Left forelimb (tissue), 1 donor: ENCODE measurements around the gene AASS.

ENCODE experiments used
- DNase-seq: peaks from one replicate; pipeline ENCODE4 v3.0.0-alpha.2; 2018; ENCODE audit warnings: low spot score

Gene AASS

DNA sequence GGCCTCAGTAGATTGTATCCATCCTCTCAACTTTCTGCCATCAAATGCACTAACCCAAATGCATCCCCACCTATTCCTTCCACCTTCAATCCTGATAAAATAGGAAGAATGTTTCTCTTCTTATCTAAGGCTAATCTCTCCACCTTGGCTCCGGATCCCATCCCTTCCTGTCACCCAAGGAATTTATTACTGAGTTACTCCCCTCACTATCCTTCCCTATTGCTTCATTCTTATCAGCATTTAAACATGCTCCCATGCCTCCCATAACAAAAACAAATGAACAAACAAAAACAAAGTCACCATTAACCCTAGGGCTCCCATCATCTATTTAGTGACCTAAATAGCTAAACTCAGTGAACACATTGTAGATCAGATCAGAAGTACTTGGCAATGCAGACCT is 25.3 kb downstream of the AASS start:
- DNase-seq = no peak

DNA sequence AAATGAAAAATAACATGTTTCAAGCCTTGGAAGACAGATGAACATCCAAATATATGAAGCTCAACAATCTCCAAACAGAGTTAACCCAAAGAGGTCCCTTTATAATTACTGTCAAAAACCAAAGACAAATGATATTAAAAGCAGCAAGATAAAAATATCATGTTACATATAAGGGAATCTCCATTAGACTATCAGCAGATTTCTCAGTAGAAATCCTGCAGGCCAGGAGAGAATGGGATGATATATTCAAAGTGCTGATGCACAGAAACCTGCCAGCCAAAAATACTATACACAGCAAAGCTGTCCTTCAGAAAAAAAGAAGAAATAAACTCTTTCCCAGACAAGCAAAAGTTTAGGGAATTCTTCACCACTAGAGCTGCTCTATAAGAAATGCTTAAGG is 41.0 kb downstream of the AASS start:
- DNase-seq = no peak

DNA sequence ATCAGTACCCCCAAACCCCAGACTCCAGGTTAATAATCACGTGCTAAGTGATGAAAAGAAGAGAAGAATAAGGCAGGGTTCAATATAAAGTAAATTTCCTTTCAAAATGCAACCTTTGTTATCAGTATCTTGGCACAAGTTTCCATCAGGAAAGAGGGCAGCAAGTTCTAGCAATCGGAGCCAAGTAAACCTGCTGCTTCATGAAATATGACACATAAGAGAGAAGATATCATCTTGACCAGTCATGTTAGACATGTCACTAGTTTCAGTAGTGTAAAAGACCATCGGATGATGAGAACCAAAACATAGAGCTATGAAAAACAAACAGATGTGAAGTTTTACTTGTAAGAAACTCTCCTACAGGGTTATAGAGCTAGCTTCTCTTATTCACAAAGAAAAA is 44.0 kb downstream of the AASS start:
- DNase-seq = no peak

DNA sequence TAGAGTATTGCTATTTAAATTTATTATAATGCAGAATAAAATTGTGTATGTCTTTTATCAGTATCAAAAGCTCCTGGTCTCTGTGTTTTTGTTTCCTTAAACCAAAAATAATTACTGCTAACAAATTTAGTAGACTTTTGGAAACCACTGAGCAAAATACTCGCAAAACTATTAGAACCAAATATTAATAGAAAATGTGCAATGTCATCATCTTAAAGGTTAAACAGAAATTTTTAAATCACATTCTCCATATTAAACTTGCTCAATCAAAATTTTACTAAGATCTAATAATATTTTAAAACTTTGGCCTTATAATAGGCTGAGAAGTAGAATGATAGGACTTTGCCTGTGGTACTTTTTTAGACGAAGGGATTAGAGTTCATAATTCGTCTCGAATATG is 48.4 kb downstream of the AASS start:
- DNase-seq = no peak

DNA sequence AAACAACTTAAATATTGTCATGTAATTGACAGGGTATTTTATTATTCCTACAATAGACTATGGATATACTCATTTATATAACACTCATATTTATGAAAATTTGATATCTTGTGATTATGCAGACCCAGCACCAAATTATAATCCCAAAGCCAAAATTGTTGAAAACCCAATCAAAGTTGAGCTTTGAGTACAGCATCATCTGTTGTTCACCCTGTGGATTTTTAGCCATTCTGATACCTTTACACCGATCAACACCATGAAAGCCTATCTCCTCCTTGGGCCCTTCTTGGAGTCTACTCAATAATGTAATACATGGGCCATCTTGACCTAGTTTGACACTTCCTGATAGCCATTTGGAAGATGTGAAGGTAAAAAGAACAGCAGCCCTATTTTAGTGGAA is 49.5 kb downstream of the AASS start:
- no peak for DNase-seq

DNA sequence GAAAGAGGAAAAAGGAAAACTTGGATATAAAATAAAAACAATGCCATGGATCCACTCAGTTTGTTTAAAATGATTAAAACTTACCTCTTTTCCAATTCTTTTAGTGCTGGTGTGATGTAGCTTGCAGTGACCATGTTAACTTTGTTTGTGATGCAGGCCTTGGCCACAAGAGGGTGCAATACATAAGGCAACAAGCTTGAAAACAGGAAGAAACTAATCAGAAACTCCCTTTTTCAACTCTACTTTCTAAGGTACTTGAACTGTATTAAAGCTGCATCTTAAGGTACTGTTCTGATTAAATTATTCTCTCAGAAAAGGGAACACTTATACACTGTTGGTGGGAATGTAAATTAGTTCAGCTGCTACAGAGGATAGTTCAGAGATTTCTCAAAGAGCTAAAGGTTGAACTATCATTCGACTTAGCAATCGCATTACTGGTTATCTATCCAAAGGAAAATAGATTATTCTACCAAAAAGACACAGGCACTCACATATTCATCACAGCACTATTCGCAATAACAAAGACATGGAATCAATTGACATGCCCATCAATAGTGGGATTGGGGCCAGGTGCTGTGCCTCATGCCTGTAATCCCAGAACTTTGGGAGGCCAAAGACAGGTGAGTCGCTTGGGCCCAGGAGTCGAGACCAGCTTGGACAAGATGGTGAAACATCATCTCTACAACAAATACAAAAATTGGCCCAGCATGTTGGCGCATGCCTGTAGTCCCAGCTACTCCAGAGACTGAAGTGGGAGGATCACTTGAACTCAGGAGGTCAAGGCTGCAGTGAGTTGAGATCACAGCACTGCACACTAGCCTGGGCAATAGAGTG is 50.9 kb downstream of the AASS start:
- DNase-seq = peak; percentile 69

DNA sequence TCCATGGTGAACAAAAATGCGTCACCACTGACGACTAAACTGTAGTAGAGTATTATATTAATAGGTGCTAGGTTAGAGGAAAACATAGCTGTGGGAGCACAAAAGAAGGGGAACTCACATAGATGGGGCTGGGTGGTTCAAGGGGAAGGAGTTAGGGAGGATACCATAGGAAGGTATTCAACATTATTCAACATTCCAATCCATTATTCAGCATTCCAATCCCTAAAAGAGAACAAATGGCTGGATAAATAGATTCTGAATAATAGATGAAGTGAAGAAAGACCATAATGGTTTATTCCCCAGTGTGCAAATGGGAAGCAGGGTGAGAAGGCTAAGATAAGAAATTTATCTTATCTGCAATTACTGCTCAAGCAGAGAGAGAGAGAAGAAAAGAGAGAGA is 61.4 kb downstream of the AASS start:
- no peak for DNase-seq

DNA sequence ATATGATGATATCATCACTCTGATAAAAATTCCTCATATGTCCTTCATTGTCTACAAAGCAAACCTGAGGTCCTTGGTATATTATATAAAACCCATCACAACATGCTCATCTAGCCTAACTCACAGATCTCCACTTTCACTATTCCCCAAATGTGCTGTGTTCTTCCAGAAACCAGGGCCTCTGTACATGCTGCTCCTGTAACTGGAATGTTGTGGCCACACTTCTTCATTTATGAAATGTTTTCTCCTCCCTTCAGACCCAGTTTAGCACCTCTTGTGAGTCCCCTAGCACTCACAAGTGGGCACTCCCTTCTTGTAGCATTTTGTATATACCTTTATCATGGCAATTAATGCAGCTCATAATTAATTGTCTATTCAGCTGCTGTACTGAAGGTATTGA is 61.9 kb downstream of the AASS start:
- no peak for DNase-seq

DNA sequence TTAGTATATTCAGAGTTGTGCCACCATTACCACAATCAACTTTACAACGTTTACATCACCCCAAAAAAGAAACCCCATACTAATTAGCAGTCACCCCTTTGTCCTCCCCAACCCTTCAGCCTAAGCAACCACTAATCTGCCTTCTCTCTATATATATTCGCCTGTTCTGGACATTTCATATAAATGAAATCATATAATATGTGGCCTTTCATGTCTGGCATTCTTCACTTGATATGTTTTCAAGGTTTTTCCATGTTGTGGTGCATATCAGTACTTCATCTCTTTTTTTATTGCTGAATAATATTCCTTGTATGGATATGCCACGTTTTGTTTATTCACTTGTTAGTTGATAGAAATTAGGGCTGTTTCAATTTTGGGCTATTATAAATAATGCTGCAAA is 70.4 kb downstream of the AASS start:
- DNase-seq = no peak

DNA sequence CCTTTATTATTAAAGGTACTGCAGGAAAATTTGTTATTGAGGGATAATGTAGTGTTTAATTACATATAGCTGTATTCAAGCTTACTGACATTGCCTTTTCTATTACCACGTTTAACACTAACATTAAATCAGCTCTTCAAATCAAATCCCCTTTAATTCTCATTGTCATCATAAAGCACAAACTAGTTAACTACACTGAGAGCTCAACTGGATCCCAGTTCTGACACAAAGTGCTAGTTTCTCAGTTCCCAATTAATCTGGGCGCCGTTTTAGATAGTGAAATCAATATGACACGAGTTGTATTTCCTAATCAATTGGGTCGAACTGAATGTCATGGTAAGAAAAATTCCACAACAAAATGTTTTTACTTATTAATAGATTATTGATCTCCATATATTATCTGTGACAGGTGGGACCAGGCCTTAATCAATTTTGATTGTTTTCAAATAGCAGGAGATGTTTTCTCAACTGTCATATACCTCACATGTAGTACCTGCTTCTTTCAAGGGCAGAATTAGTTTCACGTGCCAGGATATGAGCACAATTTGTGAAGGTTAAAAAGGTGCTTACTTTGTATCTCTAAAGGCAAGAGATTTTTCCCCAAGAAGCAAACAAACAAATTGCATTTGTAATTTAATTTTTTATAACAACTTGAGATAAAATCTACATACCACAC is 71.0 kb downstream of the AASS start:
- DNase-seq = no peak

DNA sequence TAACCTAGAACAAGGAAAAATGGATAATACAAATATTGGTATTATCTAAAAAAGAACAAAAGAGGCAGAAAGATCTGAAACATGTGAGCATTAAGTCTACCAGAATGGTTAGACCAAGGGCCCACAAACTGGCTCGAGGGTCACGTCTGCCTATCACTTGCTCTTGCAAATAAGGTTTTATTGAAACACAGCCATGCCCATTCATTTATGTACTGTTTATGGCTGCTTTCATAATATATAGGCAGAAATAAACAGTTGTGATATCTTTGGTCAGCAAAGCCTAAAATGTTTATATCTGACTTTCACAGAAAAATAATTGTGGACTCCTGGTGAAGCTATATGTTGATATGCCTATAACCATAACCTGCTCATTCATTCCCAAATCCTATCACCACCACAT is 71.8 kb downstream of the AASS start:
- DNase-seq = no peak

DNA sequence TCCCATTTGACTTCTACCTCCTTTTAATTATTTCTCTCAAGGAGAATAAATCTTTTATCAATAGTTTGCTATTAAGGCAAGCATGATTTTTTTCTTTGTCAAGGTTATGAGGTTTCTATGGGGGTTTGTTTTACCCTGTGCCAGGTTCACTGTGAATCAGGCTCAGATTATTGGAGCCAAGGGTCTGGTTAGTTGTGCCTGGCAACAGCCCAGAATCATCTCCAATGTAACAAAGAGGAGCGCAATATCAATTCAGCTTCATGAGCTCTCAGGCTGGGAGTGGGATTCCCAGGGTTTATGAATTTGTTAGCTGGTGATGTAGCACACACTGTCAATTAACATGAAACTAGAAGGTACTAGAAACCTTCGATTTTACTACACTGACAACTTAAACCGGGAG is 73.2 kb downstream of the AASS start:
- DNase-seq = no peak

DNA sequence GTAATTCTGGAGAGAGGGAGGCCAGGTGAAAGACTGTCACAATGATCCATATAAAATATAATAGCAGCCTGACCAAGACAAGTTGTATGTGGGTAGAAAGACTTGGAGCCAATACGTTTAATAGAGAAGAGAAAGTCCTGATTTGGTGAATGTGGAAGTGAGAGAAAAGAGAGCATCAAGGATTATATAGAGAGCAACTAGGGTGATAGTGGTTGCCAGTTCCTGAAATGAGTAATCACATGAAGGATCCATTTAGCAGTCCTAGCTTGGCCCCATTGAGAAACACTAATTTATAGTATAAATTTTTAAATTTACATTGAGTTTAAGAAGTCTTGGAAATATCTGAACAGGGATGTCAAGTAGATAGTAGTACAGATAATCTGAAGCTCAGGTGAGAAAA is 74.0 kb downstream of the AASS start:
- DNase-seq = no peak

DNA sequence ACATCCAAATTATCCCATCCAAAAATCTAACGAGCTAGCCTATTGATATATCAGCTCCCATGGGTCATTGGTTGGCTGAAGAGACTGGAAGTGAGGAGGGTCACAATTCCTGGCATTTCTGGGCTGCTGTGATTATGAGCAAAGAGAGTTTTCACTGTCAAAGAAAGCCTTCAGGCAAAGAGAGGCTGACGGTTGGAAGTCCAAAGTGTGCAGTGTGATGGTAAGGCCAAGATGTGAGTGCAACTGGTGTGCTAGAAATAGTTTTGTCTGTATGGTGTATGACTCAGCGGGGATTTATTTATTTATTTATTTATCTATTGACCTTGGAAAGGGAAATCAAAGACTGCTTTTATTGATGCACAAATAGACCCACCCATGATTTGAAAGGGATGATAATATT is 75.0 kb downstream of the AASS start:
- DNase-seq = no peak

DNA sequence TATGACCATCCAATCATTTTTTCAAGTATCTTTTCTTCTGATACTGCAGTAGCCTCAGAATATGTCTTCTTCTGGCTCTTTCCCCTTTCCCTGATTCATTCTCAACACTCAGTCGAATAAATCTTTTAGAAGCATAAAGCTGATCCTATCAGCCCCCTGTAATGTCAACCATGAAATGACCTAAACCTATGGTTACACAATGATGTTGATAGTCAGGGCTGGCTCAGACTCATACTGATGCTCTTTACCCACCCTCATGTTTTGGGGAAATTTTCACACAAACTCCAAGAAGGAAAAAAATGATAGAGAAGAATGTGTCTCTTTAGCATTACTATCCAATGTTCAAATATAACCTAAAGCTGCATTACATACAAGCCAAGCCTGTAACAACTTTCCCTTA is 76.0 kb downstream of the AASS start:
- DNase-seq = no peak

DNA sequence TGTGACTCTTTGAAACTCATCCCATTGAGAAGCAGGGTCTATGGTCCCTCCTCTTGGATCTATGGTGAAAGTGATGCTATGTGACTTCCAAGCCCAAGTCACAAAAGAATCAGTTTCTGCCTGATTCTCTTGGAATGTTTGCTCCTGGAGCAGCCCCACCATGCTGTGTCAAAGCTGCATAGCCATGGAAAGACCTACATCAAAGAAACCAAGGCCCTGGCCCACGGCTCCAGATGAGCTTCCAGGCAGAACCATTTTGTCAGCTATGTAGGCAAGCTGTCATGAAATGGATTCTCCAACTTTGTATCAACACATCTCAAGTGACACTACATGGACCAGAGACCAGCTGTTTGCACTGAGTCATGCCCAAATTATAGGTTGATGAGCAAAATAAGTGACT is 77.0 kb downstream of the AASS start:
- DNase-seq = no peak

DNA sequence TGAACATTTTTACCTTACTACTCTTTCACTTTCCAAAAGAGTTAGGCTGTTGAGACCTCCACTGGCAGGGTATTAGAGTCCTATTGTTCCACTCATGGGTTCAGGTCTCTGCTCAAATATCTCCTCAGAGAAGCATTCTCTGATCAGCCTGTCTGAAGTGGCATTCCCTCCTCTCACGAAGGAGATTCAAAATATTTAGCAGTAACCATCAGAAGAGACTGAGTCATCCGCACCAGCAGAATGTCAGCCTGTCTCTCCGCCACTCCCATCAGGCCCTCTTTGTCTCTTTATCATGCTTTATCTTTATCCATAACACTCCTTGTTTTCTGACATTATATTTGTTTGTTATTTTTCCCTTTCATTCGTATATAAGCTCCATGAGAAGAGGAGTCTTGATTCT is 79.1 kb downstream of the AASS start:
- DNase-seq = no peak

DNA sequence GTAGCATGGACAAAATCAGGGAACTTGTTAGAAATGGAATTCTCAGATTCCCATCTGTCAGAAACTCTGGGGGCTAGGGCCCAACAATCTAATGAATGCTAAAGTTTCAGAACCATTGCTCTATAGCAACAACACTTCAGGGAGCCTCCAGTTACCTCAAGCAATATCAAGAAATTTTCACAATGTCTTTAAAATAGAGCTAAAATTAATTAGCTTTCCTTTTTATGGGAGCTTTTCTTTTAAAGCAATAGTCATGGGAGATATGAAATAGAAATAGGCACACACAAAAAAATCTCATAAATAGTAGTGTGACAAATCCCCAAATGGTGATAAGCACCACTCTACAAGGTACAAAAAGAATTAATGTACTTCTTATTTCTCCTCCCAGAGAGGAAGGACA is 80.9 kb downstream of the AASS start:
- DNase-seq = no peak

DNA sequence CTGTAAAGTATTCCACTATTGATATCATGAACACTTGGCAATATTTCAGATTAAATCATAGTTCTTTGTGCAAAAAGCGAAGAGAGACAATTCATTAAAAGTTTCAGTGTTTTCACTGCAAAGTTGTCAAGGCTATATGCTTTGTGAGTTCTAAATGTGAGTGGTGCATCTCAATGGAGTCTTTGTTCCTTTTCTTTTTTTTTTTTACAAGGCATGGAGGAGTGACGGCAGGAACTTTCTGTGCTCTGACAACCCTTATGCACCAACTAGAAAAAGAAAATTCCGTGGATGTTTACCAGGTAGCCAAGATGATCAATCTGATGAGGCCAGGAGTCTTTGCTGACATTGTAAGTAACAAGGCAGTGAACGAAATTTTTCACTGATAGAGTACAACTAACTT is 84.5 kb downstream of the AASS start:
- no peak for DNase-seq

DNA sequence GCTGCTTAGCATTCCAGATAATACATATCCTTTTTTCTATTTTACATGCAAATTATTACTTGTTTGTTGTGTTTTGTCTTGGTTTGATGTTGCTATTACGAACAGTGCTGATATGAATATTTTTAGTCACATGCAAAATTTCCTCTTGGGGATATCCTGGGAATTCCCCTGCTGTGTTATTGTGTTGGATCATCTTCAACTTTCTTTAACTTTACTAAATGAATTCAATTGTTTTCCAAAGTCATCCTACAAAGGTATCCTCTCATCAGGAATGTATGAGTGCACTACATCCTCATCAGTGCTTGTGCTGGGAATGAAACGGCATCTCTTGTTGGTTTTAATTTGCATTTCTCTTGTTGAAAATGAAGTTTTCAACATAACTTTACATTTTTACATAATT is 87.1 kb downstream of the AASS start:
- DNase-seq = no peak

DNA sequence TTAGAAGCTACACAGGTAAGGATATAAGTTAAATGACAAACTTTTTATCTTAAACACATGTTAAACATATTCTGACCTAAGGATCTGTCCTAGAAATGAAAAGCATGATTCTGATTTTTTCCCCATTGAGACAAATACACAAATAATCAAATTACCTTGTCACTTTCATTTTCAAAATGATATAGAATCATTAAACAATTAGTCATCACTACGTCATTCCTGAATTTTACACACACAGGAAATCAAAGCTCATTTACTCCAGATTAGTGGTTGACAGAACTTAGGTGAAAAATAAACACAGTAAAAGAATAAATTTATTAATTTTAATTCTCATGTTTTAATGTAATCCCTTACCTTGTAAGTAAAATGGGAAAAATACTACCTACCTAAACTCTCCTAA is 89.0 kb downstream of the AASS start:
- no peak for DNase-seq

DNA sequence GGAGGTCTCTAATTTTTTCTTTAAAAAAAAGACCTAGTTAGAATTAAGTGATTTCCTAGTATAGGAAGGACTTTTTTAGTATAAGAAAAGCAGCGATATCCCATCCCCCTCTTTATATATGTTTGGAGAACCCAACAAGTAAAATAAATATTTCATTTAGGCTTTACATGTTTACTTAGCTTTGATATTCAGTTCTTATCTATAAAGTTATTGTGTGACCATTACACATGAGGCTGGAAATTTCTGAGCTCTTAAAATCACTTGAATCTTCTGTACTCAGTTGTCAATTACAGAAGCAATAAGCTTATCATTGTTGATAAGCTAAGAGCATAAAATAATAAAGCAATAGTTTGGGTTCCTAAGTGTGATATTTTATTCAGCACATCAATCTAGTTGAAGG is 89.7 kb downstream of the AASS start:
- no peak for DNase-seq

DNA sequence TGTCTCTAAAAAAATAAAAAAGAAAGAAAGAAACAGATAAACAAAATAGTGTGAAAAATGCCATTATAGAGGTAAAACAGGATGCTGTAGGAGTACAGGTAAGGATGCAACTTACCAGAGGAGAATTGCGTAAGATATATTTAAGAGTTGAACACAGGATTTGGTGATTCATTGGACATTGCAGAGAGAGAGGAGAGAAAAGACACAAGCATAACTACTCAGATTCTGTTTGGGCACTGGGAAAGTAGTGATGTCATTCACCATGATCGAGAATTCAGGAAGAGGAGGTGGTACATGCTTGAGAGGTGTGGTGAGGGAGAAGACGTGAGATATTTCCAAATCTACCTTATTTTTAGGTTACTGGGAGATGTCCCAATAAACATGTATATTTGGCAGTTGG is 97.6 kb downstream of the AASS start:
- no peak for DNase-seq

DNA sequence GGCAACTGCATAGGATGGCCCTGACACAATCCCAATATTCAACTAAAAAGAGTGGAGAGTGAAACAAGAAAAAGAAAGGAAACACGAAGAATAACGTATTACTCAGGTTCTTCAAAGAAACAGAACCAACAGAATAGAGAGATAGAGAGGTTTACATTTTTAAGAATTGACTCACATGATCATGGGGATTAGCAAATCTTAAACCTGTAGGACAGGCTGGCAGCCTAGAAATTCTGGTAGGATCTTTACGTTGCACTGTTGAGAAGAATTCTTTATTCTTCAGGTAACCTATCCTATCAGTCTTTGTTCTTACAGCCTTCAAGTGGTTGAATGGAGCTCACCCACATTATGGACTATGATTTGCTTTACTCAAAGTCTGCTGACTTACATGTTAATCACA is 103.9 kb downstream of the AASS start:
- DNase-seq = no peak
